Measurements from ENCODE around the gene LCA5L.

DNA sequence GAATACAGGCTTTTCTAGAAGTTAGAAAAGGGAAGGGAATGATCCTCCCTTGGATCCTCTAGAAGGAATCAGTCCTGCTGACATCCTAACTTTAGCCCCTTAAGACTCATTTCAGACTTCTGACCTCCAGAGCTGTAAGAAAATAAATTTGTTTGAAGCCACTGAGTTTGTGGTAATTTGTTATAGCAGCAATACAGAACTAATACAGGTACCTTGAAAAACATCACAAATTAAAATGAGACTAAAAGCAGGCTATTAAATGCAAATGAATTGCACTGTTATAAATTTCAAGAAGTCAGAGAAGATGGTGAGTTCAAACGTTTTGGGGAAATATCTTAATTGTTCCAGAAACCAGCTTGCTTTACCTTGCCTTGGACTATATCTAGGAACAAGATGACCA is 6.3 kb downstream of the LCA5L start:
- TF ChIP-seq GATA3 (IDR thresholded peaks at IDR 0.05; ENCODE audit: low read depth, low read length) (no peak), GATA2 (IDR thresholded peaks at IDR 0.05; ENCODE audit: low read depth, low read length) (no peak)
